GM18519 (cell line): Measurements from ENCODE around the gene ITGB4.
"Not testable (repeated sequence)": the region's sequence is repeated elsewhere in the genome, so short reads cannot be mapped to it uniquely, and the experiment has no call there.

ENCODE experiments used
- ATAC-seq: cut with Tn5 transposase; IDR thresholded peaks from one replicate; pipeline ENCODE4 v1.9.1; 2021; ENCODE audit warnings: mild to moderate bottlenecking, moderate library complexity; ENCODE audit not compliant: unreplicated experiment, low FRiP score

The ITGB4 gene

DNA sequence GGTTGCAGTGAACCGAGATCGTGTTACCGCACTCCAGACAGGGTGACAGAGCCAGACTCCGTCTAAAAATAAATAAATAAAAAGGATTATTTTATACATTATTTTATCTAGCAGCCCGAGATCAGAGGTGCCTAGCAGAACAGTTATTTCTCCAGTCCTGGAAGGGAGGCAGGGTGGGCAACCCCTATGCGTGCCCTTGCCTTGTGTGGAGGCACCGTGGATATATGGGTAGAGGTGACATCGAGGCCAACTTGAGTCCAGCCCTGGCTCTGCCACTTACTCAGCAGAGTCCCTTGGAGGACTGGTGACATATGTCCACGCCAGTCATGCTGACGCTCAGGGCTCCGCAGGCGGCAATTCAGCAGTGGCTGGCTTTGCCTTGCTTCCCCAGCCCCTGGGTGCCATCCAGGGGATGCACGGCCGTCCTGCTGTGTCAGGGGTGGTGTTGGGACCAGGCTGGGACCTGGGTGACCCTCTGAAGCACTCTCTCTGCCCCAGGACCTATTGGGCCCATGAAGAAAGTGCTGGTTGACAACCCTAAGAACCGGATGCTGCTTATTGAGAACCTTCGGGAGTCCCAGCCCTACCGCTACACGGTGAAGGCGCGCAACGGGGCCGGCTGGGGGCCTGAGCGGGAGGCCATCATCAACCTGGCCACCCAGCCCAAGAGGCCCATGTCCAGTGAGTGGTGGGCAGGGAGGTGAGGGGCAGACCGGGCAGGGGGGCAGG is 30.6 kb downstream of the ITGB4 start:
- ATAC-seq: no peak

DNA sequence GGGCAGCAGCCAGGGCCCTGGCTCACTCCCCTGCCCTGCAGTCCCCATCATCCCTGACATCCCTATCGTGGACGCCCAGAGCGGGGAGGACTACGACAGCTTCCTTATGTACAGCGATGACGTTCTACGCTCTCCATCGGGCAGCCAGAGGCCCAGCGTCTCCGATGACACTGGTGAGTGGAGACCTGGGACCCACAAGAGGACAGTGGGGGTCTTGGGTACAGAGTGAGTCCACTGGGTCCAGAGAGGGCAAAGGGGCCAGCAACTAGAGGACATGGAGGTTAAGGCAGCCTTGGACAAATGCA is 31.1 kb downstream of the ITGB4 start:
- ATAC-seq: no peak

DNA sequence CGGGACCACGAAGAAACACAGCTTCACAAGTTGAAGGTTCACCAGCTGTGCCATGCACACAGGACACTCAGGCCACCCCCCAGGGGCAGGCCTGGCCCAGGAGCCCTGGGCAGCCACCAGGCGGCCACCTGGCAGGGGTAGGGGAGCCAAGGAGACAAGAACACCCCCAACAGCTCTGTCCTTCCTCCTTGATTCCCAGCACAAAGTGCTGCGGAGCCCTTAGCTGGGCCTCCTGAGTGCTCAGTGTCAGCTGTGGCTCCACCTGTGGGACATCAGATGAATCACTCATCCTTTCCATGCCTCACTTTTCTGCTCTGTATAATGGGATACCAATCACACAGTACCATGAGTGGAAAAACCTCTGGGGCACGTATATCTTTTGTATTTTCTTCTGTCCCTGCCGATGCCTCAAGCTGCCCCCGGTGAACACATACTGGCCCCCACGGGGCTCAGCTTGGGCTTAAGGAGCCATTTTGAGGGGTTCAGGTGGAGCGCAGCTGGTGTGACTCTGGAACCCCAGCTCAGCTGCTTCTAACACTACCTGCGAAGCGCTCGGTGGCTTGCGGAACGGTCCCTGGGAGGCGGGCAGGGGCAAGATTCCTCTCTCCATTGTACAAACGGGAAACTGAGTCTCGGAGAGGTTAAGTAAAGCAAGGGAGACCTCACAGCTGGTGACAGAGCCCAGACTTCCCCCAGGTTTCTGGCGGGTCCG is 31.7 kb downstream of the ITGB4 start:
- no peak for ATAC-seq

DNA sequence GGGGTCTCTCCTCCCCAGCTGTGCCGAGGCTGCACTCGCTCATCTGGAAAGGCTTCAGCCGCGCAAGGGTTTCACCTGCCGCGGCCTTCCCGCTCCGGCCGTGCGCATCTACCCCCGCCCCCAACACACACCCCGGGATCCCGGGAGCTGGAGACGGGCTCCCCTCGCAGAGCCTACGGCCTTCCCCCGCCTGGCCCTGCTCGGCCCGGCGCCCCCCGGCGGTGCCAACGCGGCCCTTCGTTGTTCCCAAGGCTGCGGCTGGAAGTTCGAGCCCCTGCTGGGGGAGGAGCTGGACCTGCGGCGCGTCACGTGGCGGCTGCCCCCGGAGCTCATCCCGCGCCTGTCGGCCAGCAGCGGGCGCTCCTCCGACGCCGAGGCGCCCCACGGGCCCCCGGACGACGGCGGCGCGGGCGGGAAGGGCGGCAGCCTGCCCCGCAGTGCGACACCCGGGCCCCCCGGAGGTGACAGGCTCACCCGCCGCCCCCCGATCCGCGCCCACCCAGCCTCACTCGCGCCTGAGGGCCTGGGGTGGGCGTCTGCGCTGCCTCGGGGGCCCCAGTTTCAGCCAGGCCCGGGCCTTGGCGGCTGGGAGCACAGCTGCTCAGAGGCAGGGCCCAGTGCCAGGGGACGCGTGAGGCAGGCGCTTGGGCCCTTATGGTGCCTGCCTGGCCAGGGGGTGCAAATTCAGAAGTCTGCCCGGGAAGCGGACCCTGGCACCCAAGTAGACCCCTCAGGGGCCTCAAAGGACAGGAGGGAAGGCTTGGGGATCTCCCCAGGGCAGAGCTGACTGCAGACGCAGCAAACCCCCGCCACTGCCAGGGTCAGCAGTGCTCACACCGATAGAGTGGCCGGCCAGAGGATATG is 32.5 kb downstream of the ITGB4 start:
- ATAC-seq: no peak

DNA sequence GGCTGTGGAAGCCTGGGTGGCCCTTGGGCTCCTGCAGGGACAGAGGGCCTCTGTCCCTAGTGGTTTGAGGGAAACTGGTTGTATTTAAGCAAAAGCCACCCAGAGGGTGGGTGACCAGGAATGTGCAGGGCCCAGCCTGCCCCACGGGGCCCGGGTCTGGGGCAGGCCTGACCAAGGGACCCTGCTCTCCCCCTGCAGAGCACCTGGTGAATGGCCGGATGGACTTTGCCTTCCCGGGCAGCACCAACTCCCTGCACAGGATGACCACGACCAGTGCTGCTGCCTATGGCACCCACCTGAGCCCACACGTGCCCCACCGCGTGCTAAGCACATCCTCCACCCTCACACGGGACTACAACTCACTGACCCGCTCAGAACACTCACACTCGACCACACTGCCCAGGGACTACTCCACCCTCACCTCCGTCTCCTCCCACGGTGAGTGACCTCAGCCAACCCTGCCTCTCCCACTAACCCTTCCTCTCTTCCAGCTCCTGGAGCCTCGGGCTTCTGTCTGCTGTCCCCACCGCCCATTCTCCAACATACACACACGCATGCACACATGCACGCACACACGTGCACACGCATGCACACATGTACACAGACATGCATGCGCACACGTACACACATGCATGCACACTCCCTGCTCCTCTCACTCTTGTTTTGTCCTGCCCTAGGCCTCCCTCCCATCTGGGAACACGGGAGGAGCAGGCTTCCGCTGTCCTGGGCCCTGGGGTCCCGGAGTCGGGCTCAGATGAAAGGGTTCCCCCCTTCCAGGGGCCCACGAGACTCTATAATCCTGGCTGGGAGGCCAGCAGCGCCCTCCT is 33.3 kb downstream of the ITGB4 start:
- no peak for ATAC-seq

DNA sequence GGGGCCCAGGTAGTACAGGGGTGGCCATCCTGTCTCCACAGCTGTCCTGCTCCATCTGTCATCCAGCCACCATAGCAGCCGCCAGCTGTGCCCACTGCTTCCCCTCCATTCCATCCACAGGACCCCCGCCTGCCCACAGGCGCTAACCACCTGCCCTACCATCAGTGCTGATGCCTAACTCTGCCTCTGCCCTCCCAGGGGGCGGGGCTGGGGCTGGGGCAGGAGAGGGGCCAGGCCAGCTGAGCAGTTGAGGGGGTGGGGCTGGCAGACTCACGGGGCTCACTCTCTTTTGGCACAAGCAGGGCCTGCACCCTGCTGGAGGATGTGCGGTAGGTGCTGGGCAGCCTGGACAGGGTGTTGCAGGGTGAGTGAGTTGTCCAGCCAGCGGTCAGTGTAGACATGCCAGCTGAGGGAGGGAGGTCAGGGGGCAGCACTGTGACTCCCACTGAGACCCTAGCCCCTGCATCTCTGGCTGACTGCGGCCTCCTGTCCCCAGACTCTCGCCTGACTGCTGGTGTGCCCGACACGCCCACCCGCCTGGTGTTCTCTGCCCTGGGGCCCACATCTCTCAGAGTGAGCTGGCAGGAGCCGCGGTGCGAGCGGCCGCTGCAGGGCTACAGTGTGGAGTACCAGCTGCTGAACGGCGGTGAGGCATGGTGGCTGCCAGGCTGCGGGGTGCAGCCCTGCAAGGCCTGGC is 34.1 kb downstream of the ITGB4 start:
- no peak for ATAC-seq

DNA sequence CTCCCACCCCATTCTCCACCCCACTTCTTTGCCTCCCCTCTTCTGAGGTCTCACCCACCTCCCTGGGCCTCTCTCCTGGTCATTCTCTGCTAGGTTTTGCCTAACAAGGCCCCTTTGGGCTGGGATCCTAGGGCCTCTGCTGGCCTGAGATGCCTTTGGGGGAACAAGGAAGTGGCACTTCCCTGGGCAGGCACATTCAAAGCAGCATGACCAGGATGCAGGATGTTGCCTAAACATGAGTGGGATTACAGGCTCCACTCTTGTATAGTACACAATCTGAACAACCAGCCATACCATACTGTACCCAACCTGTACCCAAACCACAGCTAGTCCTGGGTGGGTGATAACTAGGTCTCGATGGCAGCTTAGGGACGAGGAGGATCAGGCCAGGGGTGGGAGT is 34.7 kb downstream of the ITGB4 start:
- no peak for ATAC-seq

DNA sequence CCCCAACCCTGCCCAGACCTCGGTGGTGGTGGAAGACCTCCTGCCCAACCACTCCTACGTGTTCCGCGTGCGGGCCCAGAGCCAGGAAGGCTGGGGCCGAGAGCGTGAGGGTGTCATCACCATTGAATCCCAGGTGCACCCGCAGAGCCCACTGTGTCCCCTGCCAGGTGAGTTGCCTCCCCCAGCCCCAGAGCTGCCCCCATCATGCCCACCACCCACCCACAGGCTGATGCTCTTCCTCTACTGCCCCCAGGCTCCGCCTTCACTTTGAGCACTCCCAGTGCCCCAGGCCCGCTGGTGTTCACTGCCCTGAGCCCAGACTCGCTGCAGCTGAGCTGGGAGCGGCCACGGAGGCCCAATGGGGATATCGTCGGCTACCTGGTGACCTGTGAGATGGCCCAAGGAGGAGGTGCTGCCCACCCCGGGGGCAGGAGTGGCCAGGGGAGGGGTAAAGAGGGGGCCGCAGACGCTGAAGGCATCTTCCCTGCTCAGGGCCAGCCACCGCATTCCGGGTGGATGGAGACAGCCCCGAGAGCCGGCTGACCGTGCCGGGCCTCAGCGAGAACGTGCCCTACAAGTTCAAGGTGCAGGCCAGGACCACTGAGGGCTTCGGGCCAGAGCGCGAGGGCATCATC is 35.3 kb downstream of the ITGB4 start:
- ATAC-seq: no peak

DNA sequence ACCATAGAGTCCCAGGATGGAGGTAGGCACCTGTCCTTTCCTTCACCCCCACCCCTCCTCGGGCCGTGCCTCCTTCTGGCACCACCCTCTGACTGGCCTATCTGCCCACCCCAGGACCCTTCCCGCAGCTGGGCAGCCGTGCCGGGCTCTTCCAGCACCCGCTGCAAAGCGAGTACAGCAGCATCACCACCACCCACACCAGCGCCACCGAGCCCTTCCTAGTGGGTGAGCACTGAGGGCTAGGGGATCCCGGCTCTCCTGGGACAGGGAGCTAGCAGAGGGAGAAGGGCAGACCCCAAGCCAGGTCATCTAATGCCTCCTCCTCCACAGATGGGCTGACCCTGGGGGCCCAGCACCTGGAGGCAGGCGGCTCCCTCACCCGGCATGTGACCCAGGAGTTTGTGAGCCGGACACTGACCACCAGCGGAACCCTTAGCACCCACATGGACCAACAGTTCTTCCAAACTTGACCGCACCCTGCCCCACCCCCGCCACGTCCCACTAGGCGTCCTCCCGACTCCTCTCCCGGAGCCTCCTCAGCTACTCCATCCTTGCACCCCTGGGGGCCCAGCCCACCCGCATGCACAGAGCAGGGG is 35.9 kb downstream of the ITGB4 start:
- no peak for ATAC-seq

DNA sequence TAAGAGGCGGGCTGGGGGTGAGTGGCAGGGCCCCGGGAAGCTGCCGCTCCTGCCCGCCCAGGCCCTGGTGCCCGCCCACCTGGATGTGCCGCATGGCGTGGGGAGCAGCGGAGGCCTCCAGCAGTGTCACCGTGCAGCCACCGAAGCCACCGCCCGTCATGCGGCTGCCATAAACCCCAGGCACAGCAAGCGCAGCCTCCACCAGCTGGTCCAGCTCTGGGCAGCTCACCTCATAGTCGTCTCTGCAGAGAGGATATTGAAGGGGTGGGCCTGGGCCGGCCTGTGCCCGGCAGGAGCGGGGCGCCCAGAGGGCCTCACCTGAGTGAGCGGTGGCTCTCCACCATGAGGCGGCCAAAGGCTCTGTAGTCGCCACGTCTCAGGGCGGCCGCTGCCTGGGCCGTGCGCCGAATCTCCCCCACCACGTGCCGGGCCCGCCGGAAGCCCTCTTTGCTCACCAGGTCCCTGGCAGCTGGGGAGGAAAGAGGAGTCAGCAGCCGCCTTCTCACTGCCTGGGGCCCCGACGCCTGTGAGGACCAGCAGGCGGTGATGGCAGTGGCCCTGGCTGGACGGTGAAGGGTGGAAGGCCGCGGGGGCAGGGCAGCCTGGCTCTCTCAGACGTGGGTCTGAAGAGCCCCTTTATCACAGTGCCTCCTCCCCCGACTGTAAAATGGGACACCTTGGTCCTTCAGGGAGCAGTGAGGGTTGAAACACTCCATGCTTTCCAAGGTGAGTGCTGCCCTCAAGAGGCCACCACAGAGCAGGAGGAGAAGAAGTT is 37.1 kb downstream of the ITGB4 start:
- no peak for ATAC-seq

DNA sequence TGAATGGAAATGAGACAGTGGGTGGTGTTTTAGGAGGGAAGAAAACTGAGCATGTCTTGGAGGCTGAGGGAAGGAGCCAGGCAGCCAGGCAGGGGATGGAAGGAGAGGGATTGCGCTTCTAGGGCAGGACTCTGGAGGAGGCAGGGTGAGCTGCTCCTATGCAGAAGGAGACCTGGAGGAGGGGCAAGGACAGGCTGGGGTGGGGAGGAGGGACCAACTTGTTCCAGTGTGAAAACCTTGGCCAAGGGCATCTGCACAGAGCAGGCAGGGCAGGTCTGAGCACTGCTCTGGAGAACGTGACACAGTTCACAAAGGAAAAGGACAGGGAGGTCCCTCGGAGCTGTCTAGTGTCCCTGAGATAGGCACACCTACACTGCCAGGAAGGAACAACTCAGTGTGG is 38.2 kb downstream of the ITGB4 start:
- ATAC-seq: no peak

DNA sequence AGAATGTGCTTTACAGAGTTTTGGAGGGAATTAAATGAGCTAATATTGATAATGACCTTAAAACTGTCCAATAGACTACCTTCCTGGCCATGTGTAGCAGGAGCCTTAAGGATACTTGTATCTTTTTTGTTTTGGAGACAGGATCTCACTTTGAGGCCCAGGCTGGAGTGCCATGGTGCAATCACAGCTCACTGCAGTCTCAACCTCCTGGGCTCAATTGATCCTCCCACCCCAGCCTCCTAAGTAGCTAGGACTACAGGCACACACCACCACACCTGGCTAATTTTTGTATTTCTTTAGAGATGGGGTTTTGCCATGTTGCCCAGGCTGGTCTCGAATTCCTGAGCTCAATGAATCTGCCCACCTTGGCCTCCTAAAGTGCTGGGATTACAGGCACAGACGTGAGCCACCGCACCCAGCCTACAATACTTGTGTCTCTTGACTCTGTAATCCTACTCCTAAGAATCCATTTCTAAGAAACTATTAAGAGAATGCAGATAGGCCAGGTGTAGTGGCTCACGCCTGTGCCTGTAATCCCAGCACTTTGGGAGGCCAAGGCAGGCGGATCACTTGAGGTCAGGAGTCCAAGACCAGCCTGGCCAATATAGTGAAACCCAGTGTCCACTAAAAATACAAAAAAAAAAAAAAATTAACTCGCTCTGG is 38.9 kb downstream of the ITGB4 start:
- ATAC-seq: not testable (repeated sequence)

DNA sequence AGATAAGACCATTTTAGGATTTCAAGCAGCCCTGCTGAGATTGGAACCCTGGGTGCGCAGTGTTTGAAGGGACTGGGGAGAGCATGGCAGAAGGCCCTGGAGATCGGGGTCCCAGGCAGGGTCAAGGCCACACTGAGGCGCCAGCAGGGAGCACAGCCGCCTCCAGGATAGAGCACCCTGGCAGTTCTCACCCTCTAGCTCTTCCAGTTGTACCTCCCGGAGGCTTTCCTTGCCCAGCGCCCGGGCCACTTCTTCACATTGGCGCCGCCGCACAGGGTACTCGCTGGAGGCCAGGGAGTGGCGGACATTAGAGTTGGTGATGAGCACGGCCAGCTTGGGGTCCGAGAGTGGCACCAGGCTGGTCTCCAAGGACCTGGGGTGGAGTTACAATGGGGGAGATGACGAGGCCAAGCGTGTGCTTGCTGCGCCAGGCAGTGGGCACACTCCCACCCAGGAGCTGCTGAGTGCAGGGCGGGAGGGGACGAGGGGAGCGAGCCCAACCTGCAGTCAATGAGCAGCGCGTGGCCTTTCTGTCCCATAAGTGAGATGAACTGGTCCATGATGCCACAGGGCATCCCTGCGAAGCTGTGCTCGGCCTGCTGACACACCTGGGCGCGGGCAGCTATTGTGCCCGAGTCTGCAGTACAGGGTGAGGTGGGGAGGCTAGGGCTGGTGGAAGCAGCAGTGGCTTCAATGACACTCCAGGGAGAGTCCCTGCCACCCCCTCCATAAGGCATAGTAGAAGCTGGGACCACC is 41.4 kb downstream of the ITGB4 start:
- no peak for ATAC-seq

DNA sequence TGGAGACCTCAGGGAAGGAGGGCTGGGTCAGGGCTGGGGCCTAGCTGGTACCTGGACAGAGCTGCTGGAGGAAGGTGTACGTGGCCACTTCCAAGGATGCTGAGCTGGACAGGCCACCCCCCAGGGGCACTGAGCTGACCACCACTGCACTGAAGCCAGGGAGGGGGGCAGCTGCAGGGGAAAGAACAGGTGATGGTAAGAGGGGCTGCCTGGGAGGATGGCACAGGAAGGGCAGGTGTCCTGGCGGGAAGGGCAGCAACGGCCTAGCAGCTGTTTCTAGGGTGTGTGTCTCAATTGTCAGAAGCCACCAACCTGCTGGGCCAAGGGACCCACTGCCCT is 42.0 kb downstream of the ITGB4 start:
- no peak for ATAC-seq

DNA sequence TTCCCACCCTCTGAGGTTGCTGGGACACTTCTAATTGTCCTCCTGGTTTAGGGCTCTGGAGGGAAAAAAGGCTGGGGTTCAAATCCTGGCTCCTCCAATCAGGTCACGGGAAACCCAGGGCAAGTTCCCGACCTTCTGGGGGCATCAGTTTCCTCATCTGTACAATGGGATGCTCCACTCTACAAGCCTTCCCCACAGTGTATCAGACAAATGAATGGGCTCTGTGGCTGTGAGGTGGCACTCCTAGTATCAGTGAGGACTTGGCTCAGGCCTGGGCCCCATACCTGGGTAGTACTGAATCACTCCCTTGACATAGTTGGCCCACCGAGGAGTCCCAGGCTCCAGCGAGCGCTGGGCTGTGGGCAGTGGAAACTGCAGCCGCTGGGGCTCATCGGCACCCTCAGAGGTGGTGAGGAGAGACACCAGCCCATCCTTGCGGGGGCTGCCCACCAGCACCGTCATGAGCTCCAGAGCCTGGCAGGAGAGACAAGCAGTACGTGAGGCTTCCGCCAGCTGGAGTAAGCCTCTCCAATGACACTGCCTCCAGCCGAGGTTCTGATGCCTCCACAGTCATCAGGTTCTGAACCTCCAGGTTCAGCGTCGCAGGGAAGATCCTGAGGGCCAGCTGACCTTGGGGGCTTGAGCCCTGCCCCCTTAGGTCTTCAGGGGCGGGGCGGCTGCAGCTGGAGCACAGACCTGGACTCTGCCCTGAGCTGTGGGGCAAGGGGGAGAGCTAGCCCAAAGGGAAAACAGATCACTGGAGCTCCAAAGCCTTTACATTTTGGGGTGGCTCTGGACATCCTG is 42.6 kb downstream of the ITGB4 start:
- ATAC-seq: no peak

DNA sequence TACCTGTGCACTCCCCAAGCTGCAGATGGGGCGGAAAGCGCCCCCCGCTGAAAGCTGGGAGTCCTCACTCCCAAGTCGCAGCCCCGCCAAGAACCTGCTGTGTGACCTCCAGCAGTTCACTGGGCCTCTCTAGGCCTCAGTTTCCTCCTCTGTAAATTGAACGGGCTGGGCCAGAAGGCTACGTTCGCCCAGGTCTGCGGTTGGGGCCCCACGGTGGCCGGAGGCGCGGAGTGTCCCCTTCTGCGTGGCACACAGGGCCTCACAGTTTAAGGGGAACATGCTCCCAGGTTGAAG is 43.1 kb downstream of the ITGB4 start:
- ATAC-seq: no peak
